Panc1 (cell line): Measurements from ENCODE around the gene PTGDS.

Experiments used
- POLR2AphosphoS5 ChIP-seq: IDR thresholded peaks from 2 replicates; pipeline ENCODE4 v1.6.1; 2012; ENCODE audit warnings: mild to moderate bottlenecking, low read depth, low read length, moderate library complexity
- SIN3A ChIP-seq: IDR thresholded peaks from 2 replicates; pipeline ENCODE4 v1.6.1; 2012; ENCODE audit warnings: low read depth, mild to moderate bottlenecking, low read length, moderate library complexity, borderline replicate concordance; ENCODE audit not compliant: insufficient read depth
- TCF7L2 ChIP-seq: IDR thresholded peaks from 2 replicates; pipeline ENCODE4 v1.6.1; 2011; ENCODE audit warnings: mild to moderate bottlenecking, low read depth, low read length, inconsistent platforms
- TF ChIP-seq, protein P1 (sequence below): fragments of 450-650 bp; IDR thresholded peaks from 2 replicates; pipeline ENCODE4 v1.5.1; 2017; ENCODE audit warnings: mild to moderate bottlenecking
- TF ChIP-seq, protein P2 (sequence below), 2 experiments: IDR thresholded peaks; 2 replicates each; pipeline ENCODE4 v1.6.1; 2011 to 2012; ENCODE audit warnings: low read depth in 2 of 2, control low read depth in 1 of 2, low read length in 1 of 2, mild to moderate bottlenecking in 1 of 2, moderate library complexity in 1 of 2; ENCODE audit not compliant: insufficient read depth in 1 of 2

DNA sequence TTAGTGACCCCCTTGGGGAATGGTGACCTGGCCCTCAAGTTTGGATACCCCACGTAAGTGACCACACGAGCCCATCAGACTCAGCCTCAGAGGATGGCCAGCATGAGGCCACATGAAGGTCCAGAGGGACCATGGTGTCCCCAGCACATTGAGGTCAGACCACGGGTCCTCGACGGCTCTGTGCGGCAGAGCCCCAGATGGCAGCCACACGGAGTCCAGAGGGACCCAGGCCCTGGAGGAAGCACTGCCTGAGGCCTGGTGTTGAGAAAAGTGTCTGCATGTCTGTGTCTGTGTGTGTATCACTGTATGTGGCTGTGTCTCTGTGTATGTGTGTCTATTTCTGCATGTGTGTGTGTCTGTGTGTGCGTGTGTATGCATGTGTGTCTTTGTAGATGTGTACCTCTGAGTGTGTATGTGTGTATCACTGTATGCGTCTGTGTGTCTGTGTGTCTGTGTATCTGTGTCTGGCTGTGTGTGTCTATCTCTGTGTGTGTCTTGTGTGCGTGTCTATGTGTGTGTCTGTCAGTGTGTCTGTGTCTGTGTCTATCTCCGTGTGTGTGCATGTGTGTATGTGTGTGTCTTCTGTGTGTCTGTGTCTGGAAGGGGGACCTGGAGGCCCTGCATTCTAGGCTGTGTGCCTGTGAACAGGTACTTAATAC, 6.5 kb downstream of the PTGDS start:
- TF ChIP-seq, protein P1, sequence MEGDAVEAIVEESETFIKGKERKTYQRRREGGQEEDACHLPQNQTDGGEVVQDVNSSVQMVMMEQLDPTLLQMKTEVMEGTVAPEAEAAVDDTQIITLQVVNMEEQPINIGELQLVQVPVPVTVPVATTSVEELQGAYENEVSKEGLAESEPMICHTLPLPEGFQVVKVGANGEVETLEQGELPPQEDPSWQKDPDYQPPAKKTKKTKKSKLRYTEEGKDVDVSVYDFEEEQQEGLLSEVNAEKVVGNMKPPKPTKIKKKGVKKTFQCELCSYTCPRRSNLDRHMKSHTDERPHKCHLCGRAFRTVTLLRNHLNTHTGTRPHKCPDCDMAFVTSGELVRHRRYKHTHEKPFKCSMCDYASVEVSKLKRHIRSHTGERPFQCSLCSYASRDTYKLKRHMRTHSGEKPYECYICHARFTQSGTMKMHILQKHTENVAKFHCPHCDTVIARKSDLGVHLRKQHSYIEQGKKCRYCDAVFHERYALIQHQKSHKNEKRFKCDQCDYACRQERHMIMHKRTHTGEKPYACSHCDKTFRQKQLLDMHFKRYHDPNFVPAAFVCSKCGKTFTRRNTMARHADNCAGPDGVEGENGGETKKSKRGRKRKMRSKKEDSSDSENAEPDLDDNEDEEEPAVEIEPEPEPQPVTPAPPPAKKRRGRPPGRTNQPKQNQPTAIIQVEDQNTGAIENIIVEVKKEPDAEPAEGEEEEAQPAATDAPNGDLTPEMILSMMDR = no peak
- TF ChIP-seq, protein P2, sequence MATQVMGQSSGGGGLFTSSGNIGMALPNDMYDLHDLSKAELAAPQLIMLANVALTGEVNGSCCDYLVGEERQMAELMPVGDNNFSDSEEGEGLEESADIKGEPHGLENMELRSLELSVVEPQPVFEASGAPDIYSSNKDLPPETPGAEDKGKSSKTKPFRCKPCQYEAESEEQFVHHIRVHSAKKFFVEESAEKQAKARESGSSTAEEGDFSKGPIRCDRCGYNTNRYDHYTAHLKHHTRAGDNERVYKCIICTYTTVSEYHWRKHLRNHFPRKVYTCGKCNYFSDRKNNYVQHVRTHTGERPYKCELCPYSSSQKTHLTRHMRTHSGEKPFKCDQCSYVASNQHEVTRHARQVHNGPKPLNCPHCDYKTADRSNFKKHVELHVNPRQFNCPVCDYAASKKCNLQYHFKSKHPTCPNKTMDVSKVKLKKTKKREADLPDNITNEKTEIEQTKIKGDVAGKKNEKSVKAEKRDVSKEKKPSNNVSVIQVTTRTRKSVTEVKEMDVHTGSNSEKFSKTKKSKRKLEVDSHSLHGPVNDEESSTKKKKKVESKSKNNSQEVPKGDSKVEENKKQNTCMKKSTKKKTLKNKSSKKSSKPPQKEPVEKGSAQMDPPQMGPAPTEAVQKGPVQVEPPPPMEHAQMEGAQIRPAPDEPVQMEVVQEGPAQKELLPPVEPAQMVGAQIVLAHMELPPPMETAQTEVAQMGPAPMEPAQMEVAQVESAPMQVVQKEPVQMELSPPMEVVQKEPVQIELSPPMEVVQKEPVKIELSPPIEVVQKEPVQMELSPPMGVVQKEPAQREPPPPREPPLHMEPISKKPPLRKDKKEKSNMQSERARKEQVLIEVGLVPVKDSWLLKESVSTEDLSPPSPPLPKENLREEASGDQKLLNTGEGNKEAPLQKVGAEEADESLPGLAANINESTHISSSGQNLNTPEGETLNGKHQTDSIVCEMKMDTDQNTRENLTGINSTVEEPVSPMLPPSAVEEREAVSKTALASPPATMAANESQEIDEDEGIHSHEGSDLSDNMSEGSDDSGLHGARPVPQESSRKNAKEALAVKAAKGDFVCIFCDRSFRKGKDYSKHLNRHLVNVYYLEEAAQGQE (IDR thresholded peaks at IDR 0.05; ENCODE audit: insufficient read depth in 1 of 2, low read depth in 2 of 2, low read length in 1 of 2) = no peak
- no peak for TF ChIP-seq SIN3A
- TF ChIP-seq POLR2AphosphoS5 = no peak
- TF ChIP-seq TCF7L2 = no peak
